Ecto neural progenitor cell (in vitro differentiated cells): ENCODE results near the gene TMEM14C.

Experiments used
- DNase-seq: peaks from one replicate; pipeline ENCODE4 v3.0.0-alpha.2; 2018; ENCODE audit warnings: low spot score

The TMEM14C gene

GRCh38 chr6:10759884-10760329 is 37.0 kb downstream of the TMEM14C start:
- no peak for DNase-seq

- no peak for DNase-seq
Observed at GRCh38 chr6:10763006-10763405, 40.1 kb downstream of the TMEM14C start.

- no peak for DNase-seq
Observed at GRCh38 chr6:10769419-10769818, 46.5 kb downstream of the TMEM14C start.

GRCh38 chr6:10771371-10771894 is 48.6 kb downstream of the TMEM14C start:
- DNase-seq = no peak

- DNase-seq = no peak
Observed at GRCh38 chr6:10778230-10778629, 55.4 kb downstream of the TMEM14C start.

- DNase-seq = no peak
Observed at GRCh38 chr6:10779076-10779475, 56.2 kb downstream of the TMEM14C start.
